ENCODE data around the gene COL4A6. TPM values are rescaled to one million over a fixed set of nuclear protein-coding genes. Genes with fewer than 3 reads are reported as not detected.

COL4A6 gene
- total and polyA plus RNA-seq, 2 experiments from 2014 or later, result 0.11 TPM; not detected in 1

GRCh38 chrX:108271397-108271787 lies 166.8 kb downstream of the COL4A6 start:
- H3K9me2 ChIP-seq (ENCODE audit: insufficient read depth), result no peaks in the 10 kb centered on the region
- H3K9ac ChIP-seq, result no peak overlapping the region
- in situ Hi-C loops (cut with MboI), result no loop called here
- WGBS, 2 experiments (ENCODE audit: low coverage in 1 of 2, low lambda C conversion rate in 2 of 2, missing lambda C conversion rate in 2 of 2), result 43 to 45% methylated on average over 2 of the region's 2 CpGs
- TF ChIP-seq EZH2 (IDR thresholded peaks at IDR 0.05; ENCODE audit: insufficient read depth, poor library complexity, severe bottlenecking) (no peak), EZH2phosphoT487 (IDR thresholded peaks at IDR 0.05; ENCODE audit: insufficient read depth, low read depth) (no peak)
- H3K4me2 ChIP-seq (ENCODE audit: unreplicated experiment), result no peak overlapping the region
- no peak for DNase-seq
- H3F3A ChIP-seq (ENCODE audit: insufficient read depth), result peaks cover 6% of the 10 kb centered on the region; the same call in 1 of the 2 replicates
- no peaks in the 10 kb centered on the region for H3K27me3 ChIP-seq (replicated peaks; ENCODE audit: insufficient read depth)
- no peak overlapping the region for H3K27ac ChIP-seq
- H3K4me1 ChIP-seq (ENCODE audit: insufficient read depth), result peaks cover 6% of the 10 kb centered on the region; the same call in 1 of the 2 replicates
- no peak overlapping the region for H2AFZ ChIP-seq
- H4K20me1 ChIP-seq (ENCODE audit: insufficient read depth), result no peaks in the 10 kb centered on the region
- no peak overlapping the region for H3K4me3 ChIP-seq
- H3K36me3 ChIP-seq (ENCODE audit: low read depth), result no peaks in the 10 kb centered on the region
- H3K9me3 ChIP-seq (ENCODE audit: low read depth), result no peaks in the 10 kb centered on the region
- no peaks in the 10 kb centered on the region for H3K79me2 ChIP-seq (ENCODE audit: insufficient read depth)

- Histone ChIP-seq H3K27me3 (replicated peaks; ENCODE audit: insufficient read depth) (no peaks in the 10 kb centered on the region), H3K79me2 (ENCODE audit: insufficient read depth) (no peaks in the 10 kb centered on the region), H3K4me1 (ENCODE audit: insufficient read depth) (peaks cover 6% of the 10 kb centered on the region; the same call in 1 of the 2 replicates), H3K36me3 (ENCODE audit: low read depth) (no peaks in the 10 kb centered on the region), H3K27ac (no peak overlapping the region), H3K4me3 (no peak overlapping the region), H2AFZ (no peak overlapping the region), H4K20me1 (ENCODE audit: insufficient read depth) (no peaks in the 10 kb centered on the region), H3K9ac (no peak overlapping the region), H3K9me3 (ENCODE audit: low read depth) (no peaks in the 10 kb centered on the region), H3F3A (ENCODE audit: insufficient read depth) (peaks cover 6% of the 10 kb centered on the region; the same call in 1 of the 2 replicates), H3K4me2 (ENCODE audit: unreplicated experiment) (no peak overlapping the region), H3K9me2 (ENCODE audit: insufficient read depth) (no peaks in the 10 kb centered on the region)
- DNase-seq, result peak; percentile 33
- TF ChIP-seq EZH2phosphoT487 (IDR thresholded peaks at IDR 0.05; ENCODE audit: insufficient read depth, low read depth), result peak; percentile 90; the same call in 1 of the 2 replicates
- no peak for TF ChIP-seq EZH2 (IDR thresholded peaks at IDR 0.05; ENCODE audit: insufficient read depth, poor library complexity, severe bottlenecking)
- 3 to 4% methylated on average over 6 of the region's 6 CpGs for WGBS, 2 experiments (ENCODE audit: low coverage in 1 of 2, low lambda C conversion rate in 2 of 2, missing lambda C conversion rate in 2 of 2)
- in situ Hi-C loops (cut with MboI), result no loop called here
Observed at GRCh38 chrX:108270739-108271396, 167.4 kb downstream of the COL4A6 start.

GRCh38 chrX:108270280-108270679 lies 167.9 kb downstream of the COL4A6 start:
- no peaks in the 10 kb centered on the region for H4K20me1 ChIP-seq (ENCODE audit: insufficient read depth)
- H3K4me3 ChIP-seq, result no peak overlapping the region
- no peak overlapping the region for H3K27ac ChIP-seq
- peaks cover 6% of the 10 kb centered on the region; the same call in 1 of the 2 replicates for H3K4me1 ChIP-seq (ENCODE audit: insufficient read depth)
- H2AFZ ChIP-seq, result no peak overlapping the region
- DNase-seq, result no peak
- TF ChIP-seq EZH2 (IDR thresholded peaks at IDR 0.05; ENCODE audit: insufficient read depth, poor library complexity, severe bottlenecking) (no peak), EZH2phosphoT487 (IDR thresholded peaks at IDR 0.05; ENCODE audit: insufficient read depth, low read depth) (no peak)
- no peaks in the 10 kb centered on the region for H3K36me3 ChIP-seq (ENCODE audit: low read depth)
- in situ Hi-C loops (cut with MboI), result no loop called here
- peaks cover 6% of the 10 kb centered on the region; the same call in 1 of the 2 replicates for H3F3A ChIP-seq (ENCODE audit: insufficient read depth)
- no peak overlapping the region for H3K9ac ChIP-seq
- no peaks in the 10 kb centered on the region for H3K27me3 ChIP-seq (replicated peaks; ENCODE audit: insufficient read depth)
- H3K79me2 ChIP-seq (ENCODE audit: insufficient read depth), result no peaks in the 10 kb centered on the region
- H3K4me2 ChIP-seq (ENCODE audit: unreplicated experiment), result no peak overlapping the region
- no peaks in the 10 kb centered on the region for H3K9me2 ChIP-seq (ENCODE audit: insufficient read depth)
- WGBS, 2 experiments (ENCODE audit: low coverage in 1 of 2, low lambda C conversion rate in 2 of 2, missing lambda C conversion rate in 2 of 2), result 64 to 100% methylated on average over 1 of the region's 1 CpG
- H3K9me3 ChIP-seq (ENCODE audit: low read depth), result no peaks in the 10 kb centered on the region

- H3K4me2 ChIP-seq (ENCODE audit: unreplicated experiment), result no peak overlapping the region
- WGBS, 2 experiments (ENCODE audit: low coverage in 1 of 2, low lambda C conversion rate in 2 of 2, missing lambda C conversion rate in 2 of 2), result 67 to 69% methylated on average over 4 of the region's 4 CpGs
- DNase-seq, result peak; percentile 5
Observed at GRCh38 chrX:108268434-108269080, 169.7 kb downstream of the COL4A6 start.

More at GRCh38 chrX:108268434-108269080, 169.7 kb downstream of the COL4A6 start:
- Histone ChIP-seq H3K9ac (no peak overlapping the region), H3K9me3 (ENCODE audit: low read depth) (no peaks in the 10 kb centered on the region), H3F3A (ENCODE audit: insufficient read depth) (peaks cover 6% of the 10 kb centered on the region; the same call in 1 of the 2 replicates), H3K36me3 (ENCODE audit: low read depth) (no peaks in the 10 kb centered on the region), H3K27ac (no peak overlapping the region), H3K9me2 (ENCODE audit: insufficient read depth) (no peaks in the 10 kb centered on the region), H3K27me3 (replicated peaks; ENCODE audit: insufficient read depth) (no peaks in the 10 kb centered on the region), H3K79me2 (ENCODE audit: insufficient read depth) (no peaks in the 10 kb centered on the region), H4K20me1 (ENCODE audit: insufficient read depth) (no peaks in the 10 kb centered on the region), H2AFZ (no peak overlapping the region), H3K4me3 (no peak overlapping the region), H3K4me1 (ENCODE audit: insufficient read depth) (peaks cover 6% of the 10 kb centered on the region; the same call in 1 of the 2 replicates)
- in situ Hi-C loops (cut with MboI), result no loop called here
- TF ChIP-seq EZH2phosphoT487 (IDR thresholded peaks at IDR 0.05; ENCODE audit: insufficient read depth, low read depth) (no peak), EZH2 (IDR thresholded peaks at IDR 0.05; ENCODE audit: insufficient read depth, poor library complexity, severe bottlenecking) (no peak)
